NCI-H748 treated with DMSO at 0.1 percent for 48 hours (cell line): ENCODE measurements around the gene LIPM.
A peak's percentile ranks its signal among the peaks of the same experiment; 100 is the strongest.
"Not testable (repeated sequence)": the region's sequence is repeated elsewhere in the genome, so short reads cannot be mapped to it uniquely, and the experiment has no call there.

Source experiments
- DNase-seq: peaks from one replicate; lab custom pipeline; 2025; lab: John Stamatoyannopoulos, UW

Gene LIPM

GRCh38 chr10:88803641-88804040 is 1.1 kb downstream of the LIPM start:
- DNase-seq, result no peak

GRCh38 chr10:88804083-88804812 is 1.7 kb downstream of the LIPM start:
- no peak for DNase-seq

GRCh38 chr10:88805361-88805760 is 2.8 kb downstream of the LIPM start:
- DNase-seq, result no peak

GRCh38 chr10:88805924-88806323 is 3.4 kb downstream of the LIPM start:
- no peak for DNase-seq

GRCh38 chr10:88809621-88810020 is 7.1 kb downstream of the LIPM start:
- no peak for DNase-seq

- DNase-seq, result peak; percentile 48
Measured at GRCh38 chr10:88810196-88810961, 7.8 kb downstream of the LIPM start.

- DNase-seq, result no peak
Measured at GRCh38 chr10:88813200-88813599, 10.7 kb downstream of the LIPM start.

- DNase-seq, result no peak
Measured at GRCh38 chr10:88819290-88819689, 16.8 kb downstream of the LIPM start.

- DNase-seq, result no peak
Measured at GRCh38 chr10:88820748-88821401, 18.3 kb downstream of the LIPM start.

GRCh38 chr10:88826388-88826787 is 23.9 kb downstream of the LIPM start:
- no peak for DNase-seq

- DNase-seq, result no peak
Measured at GRCh38 chr10:88827671-88828070, 25.1 kb downstream of the LIPM start.

- DNase-seq, result no peak
Measured at GRCh38 chr10:88828310-88828709, 25.8 kb downstream of the LIPM start.

- DNase-seq, result no peak
Measured at GRCh38 chr10:88830643-88831268, 28.2 kb downstream of the LIPM start.

- no peak for DNase-seq
Measured at GRCh38 chr10:88831709-88832108, 29.2 kb downstream of the LIPM start.

- no peak for DNase-seq
Measured at GRCh38 chr10:88832376-88832775, 29.8 kb downstream of the LIPM start.

- DNase-seq, result no peak
Measured at GRCh38 chr10:88833156-88833555, 30.6 kb downstream of the LIPM start.

- no peak for DNase-seq
Measured at GRCh38 chr10:88833723-88834122, 31.2 kb downstream of the LIPM start.

GRCh38 chr10:88835096-88835909 is 32.8 kb downstream of the LIPM start:
- peak; percentile 60 for DNase-seq

- DNase-seq, result no peak
Measured at GRCh38 chr10:88835910-88836221, 33.3 kb downstream of the LIPM start.

- not testable (repeated sequence) for DNase-seq
Measured at GRCh38 chr10:88837632-88838031, 35.1 kb downstream of the LIPM start.

GRCh38 chr10:88838766-88839350 is 36.3 kb downstream of the LIPM start:
- DNase-seq, result no peak
